Measurements from ENCODE around the gene EIF4B.

GRCh38 chr12:53091756-53092155 lies 85.5 kb downstream of the EIF4B start:
- TF ChIP-seq POLR2AphosphoS5 (IDR thresholded peaks at IDR 0.05) = no peak
- no peak for TF ChIP-seq POLR2A (IDR thresholded peaks at IDR 0.05)
- TF ChIP-seq CTCF (IDR thresholded peaks at IDR 0.05) = no peak
- no peak for TF ChIP-seq EP300 (IDR thresholded peaks at IDR 0.05)
